ENCODE data around the gene PSMG2.

The PSMG2 gene

GRCh38 chr18:12769136-12769535, 66.3 kb downstream of the PSMG2 start:
- no peak overlapping the region for H3K27ac ChIP-seq (ENCODE audit: poor library complexity, severe bottlenecking)
- H3K36me3 ChIP-seq (ENCODE audit: low read depth): no peaks in the 10 kb centered on the region
- H3K9me3 ChIP-seq (ENCODE audit: severe bottlenecking): no peaks in the 10 kb centered on the region
- H3K4me3 ChIP-seq (ENCODE audit: severe bottlenecking): no peak overlapping the region
- peaks cover 9% of the 10 kb centered on the region for H3K4me1 ChIP-seq (ENCODE audit: insufficient read depth, poor library complexity, severe bottlenecking)
- ATAC-seq (ENCODE audit: low read depth) (no peak), DNase-seq (ENCODE audit: low spot score) (no peak)
- TF ChIP-seq CTCF (IDR thresholded peaks at IDR 0.05; ENCODE audit: poor library complexity, severe bottlenecking): no peak
- no peaks in the 10 kb centered on the region for H3K27me3 ChIP-seq (ENCODE audit: insufficient read depth, poor library complexity, severe bottlenecking)

- H3K9me3 ChIP-seq (ENCODE audit: severe bottlenecking): no peaks in the 10 kb centered on the region
- H3K4me1 ChIP-seq (ENCODE audit: insufficient read depth, poor library complexity, severe bottlenecking): peaks cover 6% of the 10 kb centered on the region
- H3K27me3 ChIP-seq (ENCODE audit: insufficient read depth, poor library complexity, severe bottlenecking): no peaks in the 10 kb centered on the region
- no peak overlapping the region for H3K4me3 ChIP-seq (ENCODE audit: severe bottlenecking)
- DNase-seq (ENCODE audit: low spot score) (no peak), ATAC-seq (ENCODE audit: low read depth) (no peak)
- H3K36me3 ChIP-seq (ENCODE audit: low read depth): no peaks in the 10 kb centered on the region
- no peak overlapping the region for H3K27ac ChIP-seq (ENCODE audit: poor library complexity, severe bottlenecking)
- no peak for TF ChIP-seq CTCF (IDR thresholded peaks at IDR 0.05; ENCODE audit: poor library complexity, severe bottlenecking)
Measured at GRCh38 chr18:12769644-12770440, 67.0 kb downstream of the PSMG2 start.

- Histone ChIP-seq H3K27me3 (ENCODE audit: insufficient read depth, poor library complexity, severe bottlenecking) (no peaks in the 10 kb centered on the region), H3K4me1 (ENCODE audit: insufficient read depth, poor library complexity, severe bottlenecking) (no peaks in the 10 kb centered on the region), H3K27ac (ENCODE audit: poor library complexity, severe bottlenecking) (no peak overlapping the region), H3K9me3 (ENCODE audit: severe bottlenecking) (no peaks in the 10 kb centered on the region), H3K4me3 (ENCODE audit: severe bottlenecking) (no peak overlapping the region), H3K36me3 (ENCODE audit: low read depth) (no peaks in the 10 kb centered on the region)
- DNase-seq (ENCODE audit: low spot score): no peak
- peak; percentile 50 for ATAC-seq (ENCODE audit: low read depth)
- no peak for TF ChIP-seq CTCF (IDR thresholded peaks at IDR 0.05; ENCODE audit: poor library complexity, severe bottlenecking)
Measured at GRCh38 chr18:12770469-12771219, 67.8 kb downstream of the PSMG2 start.

GRCh38 chr18:12772111-12772510, 69.3 kb downstream of the PSMG2 start:
- TF ChIP-seq CTCF (IDR thresholded peaks at IDR 0.05; ENCODE audit: poor library complexity, severe bottlenecking): no peak
- H3K9me3 ChIP-seq (ENCODE audit: severe bottlenecking): no peaks in the 10 kb centered on the region
- no peaks in the 10 kb centered on the region for H3K27me3 ChIP-seq (ENCODE audit: insufficient read depth, poor library complexity, severe bottlenecking)
- H3K27ac ChIP-seq (ENCODE audit: poor library complexity, severe bottlenecking): no peak overlapping the region
- DNase-seq (ENCODE audit: low spot score) (no peak), ATAC-seq (ENCODE audit: low read depth) (no peak)
- H3K4me3 ChIP-seq (ENCODE audit: severe bottlenecking): no peak overlapping the region
- no peaks in the 10 kb centered on the region for H3K36me3 ChIP-seq (ENCODE audit: low read depth)
- H3K4me1 ChIP-seq (ENCODE audit: insufficient read depth, poor library complexity, severe bottlenecking): no peaks in the 10 kb centered on the region

All from RWPE2 (cell line).